Uterus (tissue), 2 donors: ENCODE measurements around the gene MKX.

Experiments used
- POLR2A ChIP-seq, 2 donors: fragments of 450-650 bp; IDR thresholded peaks; one replicate each; pipeline ENCODE4 v1.6.1; 2016; ENCODE audit warnings: antibody characterized with exemption in 2 of 2, mild to moderate bottlenecking in 1 of 2, moderate library complexity in 1 of 2
- TF ChIP-seq, protein P1 (sequence below), 4 experiments: fragments of 200-600 bp in 2 of 4; fragments of 450-650 bp in 2 of 4; sonication (generic) in 2 of 4; IDR thresholded peaks; one replicate each; pipeline ENCODE4 v1.5.1; 2016 to 2019; ENCODE audit warnings: antibody characterized with exemption in 4 of 4, mild to moderate bottlenecking in 2 of 4, moderate library complexity in 1 of 4

DNA sequence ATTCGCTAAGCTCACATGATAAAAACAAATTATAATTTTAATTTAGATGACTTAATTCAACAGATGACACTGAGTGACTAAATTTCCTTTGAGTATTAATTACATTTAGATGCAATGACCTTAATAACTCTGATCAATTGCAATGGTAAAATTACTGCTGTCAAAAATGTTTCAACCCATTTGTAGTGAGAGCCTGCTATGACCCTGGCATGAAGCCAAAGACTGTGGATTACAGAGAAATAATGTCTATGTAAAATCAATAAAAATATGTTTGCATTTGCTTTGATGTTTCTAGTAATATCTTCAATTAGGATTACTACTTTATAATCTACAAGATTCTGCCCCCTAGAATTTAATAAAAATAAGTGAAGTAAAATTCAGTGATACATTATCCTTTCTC, 15.6 kb downstream of the MKX start:
- TF ChIP-seq POLR2A (IDR thresholded peaks at IDR 0.05) = no peak
- TF ChIP-seq, protein P1, sequence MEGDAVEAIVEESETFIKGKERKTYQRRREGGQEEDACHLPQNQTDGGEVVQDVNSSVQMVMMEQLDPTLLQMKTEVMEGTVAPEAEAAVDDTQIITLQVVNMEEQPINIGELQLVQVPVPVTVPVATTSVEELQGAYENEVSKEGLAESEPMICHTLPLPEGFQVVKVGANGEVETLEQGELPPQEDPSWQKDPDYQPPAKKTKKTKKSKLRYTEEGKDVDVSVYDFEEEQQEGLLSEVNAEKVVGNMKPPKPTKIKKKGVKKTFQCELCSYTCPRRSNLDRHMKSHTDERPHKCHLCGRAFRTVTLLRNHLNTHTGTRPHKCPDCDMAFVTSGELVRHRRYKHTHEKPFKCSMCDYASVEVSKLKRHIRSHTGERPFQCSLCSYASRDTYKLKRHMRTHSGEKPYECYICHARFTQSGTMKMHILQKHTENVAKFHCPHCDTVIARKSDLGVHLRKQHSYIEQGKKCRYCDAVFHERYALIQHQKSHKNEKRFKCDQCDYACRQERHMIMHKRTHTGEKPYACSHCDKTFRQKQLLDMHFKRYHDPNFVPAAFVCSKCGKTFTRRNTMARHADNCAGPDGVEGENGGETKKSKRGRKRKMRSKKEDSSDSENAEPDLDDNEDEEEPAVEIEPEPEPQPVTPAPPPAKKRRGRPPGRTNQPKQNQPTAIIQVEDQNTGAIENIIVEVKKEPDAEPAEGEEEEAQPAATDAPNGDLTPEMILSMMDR (IDR thresholded peaks at IDR 0.05) = no peak
